ENCODE data around the gene SIGLEC12.

Gene SIGLEC12

GRCh38 chr19:51479531-51480331 lies 21.9 kb downstream of the SIGLEC12 start:
- CTCF ChIA-PET: interaction anchor here (1.1 to 11.7 kb wide), 2 partner anchors 161 to 181 kb away, joined by 3 to 250 read pairs; no protein-coding TSS in a partner anchor
- DNase-seq (ENCODE audit: extremely low spot score): no peak
- POLR2A ChIA-PET: no interaction called here
- TF ChIP-seq CTCF (IDR thresholded peaks at IDR 0.05; ENCODE audit: control extremely low read depth, extremely low read depth, low read depth, missing control alignments): no peak

DNA sequence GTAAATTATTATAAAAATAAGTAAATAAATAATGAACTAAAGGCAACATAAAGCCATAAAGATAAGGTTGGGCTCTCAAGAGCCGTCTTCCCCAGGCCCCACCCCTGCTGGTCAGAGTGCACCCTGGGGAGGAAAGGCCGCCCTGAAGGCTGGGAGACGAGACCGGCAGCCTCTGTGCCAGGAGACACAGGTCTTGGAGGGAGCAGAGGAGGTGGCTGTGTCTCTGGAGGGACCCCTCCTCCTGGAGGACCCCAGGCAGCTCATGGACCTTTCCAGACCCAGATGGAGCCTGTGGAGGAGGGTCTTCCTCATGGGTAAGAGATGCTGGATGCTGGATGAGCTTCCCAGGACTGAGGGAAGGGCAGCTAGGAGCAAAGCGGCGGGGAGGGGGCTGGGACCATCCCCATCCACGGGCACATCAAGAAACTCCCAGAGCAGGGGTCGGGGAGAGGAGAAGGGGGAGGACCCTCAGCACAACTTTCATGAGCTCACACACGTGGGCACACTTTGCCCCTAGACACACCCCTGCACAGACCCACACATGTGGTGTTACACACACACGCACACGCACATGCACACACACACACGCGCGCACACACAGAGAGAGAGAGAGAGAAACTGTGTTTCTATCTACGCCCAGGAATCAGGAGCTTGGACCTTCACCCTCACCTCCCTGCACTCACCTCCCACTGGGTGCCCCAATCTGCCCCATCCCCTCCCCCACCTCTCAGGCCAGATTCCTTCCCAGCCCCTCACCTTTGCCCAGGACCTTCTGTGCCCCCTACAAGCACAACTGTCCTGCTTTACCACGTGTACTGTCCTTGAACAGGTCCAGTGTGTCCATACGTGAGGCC lies 23.0 kb downstream of the SIGLEC12 start, which contains the start of gene CEACAM18:
Gene CEACAM18 (plus strand): TSS at position 159 of the 854 bp plus-strand sequence.
- TF ChIP-seq CTCF (IDR thresholded peaks at IDR 0.05; ENCODE audit: control extremely low read depth, extremely low read depth, low read depth, missing control alignments): no peak
- DNase-seq (ENCODE audit: extremely low spot score): no peak
- CTCF ChIA-PET: interaction anchor here (11.7 kb wide), 1 partner anchor 182 kb away, joined by 250 read pairs; no protein-coding TSS in a partner anchor
- POLR2A ChIA-PET: no interaction called here

DNA sequence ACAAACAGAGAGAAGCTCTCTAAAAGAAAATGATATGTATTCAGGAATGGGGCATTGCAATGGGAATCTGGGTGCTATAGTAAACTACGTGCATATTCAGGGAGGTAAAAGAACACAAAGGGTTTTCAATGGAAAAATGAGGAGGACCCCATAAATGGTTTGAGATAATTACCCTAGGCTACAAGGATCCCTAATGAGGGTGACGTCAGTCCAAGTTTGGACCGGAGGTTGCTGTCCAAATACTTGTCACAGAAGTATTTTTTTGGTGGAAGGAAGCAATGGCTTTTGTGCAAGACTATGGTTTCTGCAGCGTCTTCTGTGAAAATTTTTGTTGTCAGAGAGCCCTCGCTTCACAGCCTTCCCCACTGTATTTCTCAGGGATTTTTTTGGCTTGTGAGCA lies 24.3 kb downstream of the SIGLEC12 start:
- POLR2A ChIA-PET: no interaction called here
- CTCF ChIA-PET: interaction anchor here (11.7 kb wide), 1 partner anchor 184 kb away, joined by 250 read pairs; no protein-coding TSS in a partner anchor
- no peak for TF ChIP-seq CTCF (IDR thresholded peaks at IDR 0.05; ENCODE audit: control extremely low read depth, extremely low read depth, low read depth, missing control alignments)
- no peak for DNase-seq (ENCODE audit: extremely low spot score)

DNA sequence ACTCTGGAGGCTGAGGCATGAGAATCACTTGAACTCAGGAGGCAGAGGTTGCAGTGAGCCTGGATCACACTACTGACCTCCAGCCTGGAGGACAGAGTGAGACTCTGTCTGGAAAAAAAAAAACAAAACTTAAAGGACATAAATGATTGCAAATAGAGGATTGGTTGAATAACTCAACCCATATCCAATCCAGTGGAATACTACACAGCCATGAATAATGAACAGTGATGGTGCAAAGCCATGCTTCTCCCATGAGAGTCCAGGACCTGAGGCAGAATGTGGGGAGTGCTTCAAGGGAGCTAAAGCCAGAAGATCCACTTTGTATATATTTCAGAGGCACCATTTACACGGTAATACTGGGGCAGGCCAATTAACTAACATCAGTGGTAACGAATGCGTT lies 25.4 kb downstream of the SIGLEC12 start:
- CTCF ChIA-PET: interaction anchor here (0.6 to 11.7 kb wide), 5 partner anchors 16 to 185 kb away, joined by 3 to 250 read pairs (median 4); no protein-coding TSS in a partner anchor
- no peak for DNase-seq (ENCODE audit: extremely low spot score)
- POLR2A ChIA-PET: no interaction called here
- no peak for TF ChIP-seq CTCF (IDR thresholded peaks at IDR 0.05; ENCODE audit: control extremely low read depth, extremely low read depth, low read depth, missing control alignments)

- ChIA-PET CTCF (interaction anchor here (0.6 to 11.7 kb wide), 49 partner anchors 10 to 764 kb away, joined by 3 to 250 read pairs (median 4); partner anchors contain the start of genes NKG7, SIGLEC10, SIGLEC14 and SIGLEC6), POLR2A (no interaction called here)
- TF ChIP-seq CTCF (IDR thresholded peaks at IDR 0.05; ENCODE audit: control extremely low read depth, extremely low read depth, low read depth, missing control alignments): peak; percentile 83
- peak; percentile 73 for DNase-seq (ENCODE audit: extremely low spot score)
These were observed 28.4 kb downstream of the SIGLEC12 start for GRCh38 chr19:51473009-51473707.

Data from GM10248 (cell line).